H4 (cell line): ENCODE results near the gene CLN5. TPM values are rescaled to one million over a fixed set of nuclear protein-coding genes. Genes with fewer than 3 reads are reported as not detected.

ENCODE experiments used
- DNase-seq: peaks from one replicate; pipeline ENCODE4 v3.0.0-alpha.2; 2015; ENCODE audit warnings: low spot score
- total RNA-seq: library from RNA; depleted of rRNA; stranded (reverse); fragments of >200 nt; shearing (Covaris generic); gene quantifications from 2 replicates; pipeline ENCODE4 v1.2.3, GENCODE V29; 2014

The CLN5 gene
- total RNA-seq, 1 experiment from 2014 or later = 27.4 TPM

GRCh38 chr13:77016888-77017623 lies 25.2 kb downstream of the CLN5 start:
- no peak for DNase-seq

- no peak for DNase-seq
Measured at GRCh38 chr13:77019756-77020155, 27.9 kb downstream of the CLN5 start.

GRCh38 chr13:77022341-77022740 lies 30.5 kb downstream of the CLN5 start:
- DNase-seq = no peak

DNA sequence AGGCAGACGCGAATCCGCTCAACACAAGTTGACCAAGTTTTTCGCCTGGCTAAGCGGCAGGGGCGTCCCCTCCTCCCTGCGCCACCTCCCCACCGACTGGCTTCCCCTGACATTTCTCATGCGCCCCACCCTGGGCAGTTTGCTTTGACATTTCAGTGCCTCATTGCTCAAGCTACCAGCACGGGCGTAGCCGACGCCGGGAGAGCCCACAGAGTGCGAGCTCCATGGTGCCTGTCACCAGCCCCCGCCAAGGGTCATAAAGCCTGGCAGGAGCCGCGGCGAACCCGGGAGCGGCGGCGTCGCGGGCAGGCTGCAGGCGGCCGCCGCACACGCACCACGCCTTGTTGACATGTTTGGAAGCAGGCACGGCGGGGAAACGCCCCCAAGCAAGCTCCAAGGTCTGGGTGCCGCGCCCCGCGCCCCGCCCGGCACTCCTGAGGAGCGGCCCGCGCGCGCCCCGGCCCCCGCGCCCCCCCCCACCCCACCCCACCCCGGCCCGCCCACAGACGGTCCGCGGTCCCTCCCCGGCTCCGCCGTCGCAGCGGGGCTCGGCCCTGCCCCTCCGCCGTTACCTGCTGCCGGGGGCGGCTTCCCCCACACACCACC lies 34.5 kb downstream of the CLN5 start:
- peak; percentile 57 for DNase-seq

GRCh38 chr13:77026861-77027621 lies 35.2 kb downstream of the CLN5 start, which contains the start of gene FBXL3:
TSS of gene FBXL3 (minus strand) at chr13:77027159. CDS start at chr13:77021860, 5,299 bp downstream.
- peak; percentile 60 for DNase-seq

GRCh38 chr13:77028202-77028601 lies 36.3 kb downstream of the CLN5 start:
- DNase-seq = no peak

GRCh38 chr13:77029436-77029835 lies 37.6 kb downstream of the CLN5 start:
- DNase-seq = no peak

DNA sequence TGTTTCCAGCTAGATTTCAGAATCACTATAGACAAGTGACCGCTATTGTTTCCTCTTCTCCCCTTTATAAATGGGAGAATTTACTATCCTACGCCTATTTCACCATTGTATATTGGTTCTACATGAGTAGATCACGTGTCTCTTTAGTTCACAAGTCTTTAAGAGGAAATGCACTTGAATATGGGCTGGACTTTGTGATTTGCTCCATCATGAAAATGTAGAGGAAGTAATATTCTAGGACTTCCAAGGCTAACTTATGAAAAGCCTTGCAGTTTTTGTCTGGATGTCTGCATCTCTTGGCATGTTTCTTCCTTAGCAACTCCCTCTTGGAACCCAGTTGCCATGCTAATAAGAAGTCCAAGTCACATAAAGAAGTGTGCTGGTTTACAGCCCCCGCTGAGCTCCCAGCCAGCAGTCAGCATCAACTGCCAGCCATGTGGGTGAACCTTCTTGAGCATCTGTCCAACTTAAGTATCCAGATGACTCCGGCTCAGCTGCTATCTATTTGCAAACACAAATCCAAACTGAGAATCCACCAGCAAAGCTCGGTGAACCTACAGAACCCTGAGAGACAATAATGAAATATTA lies 39.9 kb downstream of the CLN5 start:
- DNase-seq = no peak

DNA sequence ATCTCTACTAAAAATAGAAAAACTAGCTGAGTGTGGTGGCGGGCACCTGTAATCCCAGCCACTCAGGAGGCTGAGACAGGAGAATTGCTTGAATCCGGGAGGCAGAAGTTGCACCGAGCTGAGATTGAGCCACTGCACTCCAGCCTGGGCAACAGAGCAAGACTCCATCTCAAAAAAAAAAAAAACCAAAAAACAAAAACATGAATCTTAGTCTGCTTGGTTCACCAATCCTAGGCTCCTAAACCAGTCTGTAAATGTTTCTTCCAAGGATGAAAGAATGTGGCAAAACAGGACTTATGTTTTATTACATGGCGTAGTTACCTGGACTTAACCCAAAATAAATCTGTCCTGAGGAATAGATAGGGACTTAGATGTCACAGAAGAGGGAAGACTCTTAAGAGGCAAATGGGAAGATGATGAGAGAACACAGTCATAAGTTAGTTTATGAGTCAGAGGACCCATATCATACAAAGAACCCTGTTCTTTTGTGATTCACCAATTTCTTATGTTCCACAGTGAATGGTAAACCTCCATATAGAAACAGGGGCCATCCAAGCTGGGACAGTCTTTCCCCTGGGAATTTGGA lies 41.9 kb downstream of the CLN5 start:
- no peak for DNase-seq

GRCh38 chr13:77034881-77035280 lies 43.0 kb downstream of the CLN5 start:
- no peak for DNase-seq

DNA sequence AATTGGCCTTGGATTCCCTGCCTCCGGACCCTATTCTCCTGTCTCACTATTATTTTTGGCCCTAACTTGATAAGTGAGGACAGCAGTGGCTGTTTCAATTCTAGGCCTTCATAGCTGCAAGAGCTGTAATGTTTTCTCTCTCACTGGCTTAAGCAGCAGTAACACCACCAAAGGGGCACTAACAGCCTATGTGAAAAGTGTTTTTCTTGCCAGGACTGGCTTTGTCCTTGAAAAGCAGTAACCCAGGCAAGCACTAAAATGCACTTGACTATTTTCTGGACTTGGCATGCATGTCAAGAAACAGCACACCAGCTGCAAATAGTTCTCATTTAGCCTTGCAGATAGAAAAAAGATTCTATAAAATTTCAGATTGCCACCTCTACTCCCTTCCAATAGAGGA lies 44.4 kb downstream of the CLN5 start:
- DNase-seq = no peak

DNA sequence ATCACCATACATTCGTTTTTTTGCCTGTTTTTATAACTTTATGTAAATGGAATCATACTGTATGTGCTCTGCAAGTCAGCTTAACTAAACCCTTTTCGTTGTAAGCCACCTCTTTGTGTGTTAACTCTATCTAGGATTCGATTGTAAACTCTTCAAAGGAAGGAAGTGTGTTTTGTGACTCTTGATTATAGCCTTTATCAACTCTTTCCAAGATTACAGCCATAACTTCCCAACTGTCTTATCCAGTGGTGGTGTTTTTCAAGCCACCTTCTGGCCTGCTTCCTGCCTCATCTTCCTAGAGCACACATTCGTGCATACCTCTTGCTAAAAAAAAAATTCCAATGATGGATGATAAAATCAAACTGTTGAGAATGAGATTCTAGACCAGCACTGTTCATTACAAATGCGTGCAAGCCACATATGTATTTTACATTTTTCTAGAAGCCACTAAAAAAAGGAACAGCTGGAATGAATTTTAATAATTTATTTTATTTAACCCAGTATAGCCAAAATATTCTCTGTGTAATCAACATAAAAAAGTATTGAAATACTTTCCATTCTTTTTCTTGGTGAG lies 47.1 kb downstream of the CLN5 start:
- DNase-seq = no peak

DNA sequence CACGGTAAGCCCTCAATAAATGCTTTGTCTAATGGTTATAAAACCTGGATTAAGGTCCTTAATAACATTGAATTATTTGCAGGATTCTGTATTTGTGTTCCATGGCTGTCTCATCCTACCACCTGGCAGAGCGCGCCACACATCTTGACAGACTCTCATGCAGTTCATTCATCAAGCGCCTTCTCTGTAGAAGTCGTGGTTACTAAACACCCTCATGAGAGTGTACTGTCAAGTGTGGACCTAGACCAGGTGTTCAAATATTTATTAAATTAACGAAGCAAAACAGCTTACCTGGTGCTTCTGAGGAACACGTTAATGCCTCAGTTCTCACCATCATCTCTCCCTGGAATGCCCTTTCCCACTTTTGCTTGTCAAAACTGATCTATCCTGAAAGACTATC lies 48.2 kb downstream of the CLN5 start:
- no peak for DNase-seq

DNA sequence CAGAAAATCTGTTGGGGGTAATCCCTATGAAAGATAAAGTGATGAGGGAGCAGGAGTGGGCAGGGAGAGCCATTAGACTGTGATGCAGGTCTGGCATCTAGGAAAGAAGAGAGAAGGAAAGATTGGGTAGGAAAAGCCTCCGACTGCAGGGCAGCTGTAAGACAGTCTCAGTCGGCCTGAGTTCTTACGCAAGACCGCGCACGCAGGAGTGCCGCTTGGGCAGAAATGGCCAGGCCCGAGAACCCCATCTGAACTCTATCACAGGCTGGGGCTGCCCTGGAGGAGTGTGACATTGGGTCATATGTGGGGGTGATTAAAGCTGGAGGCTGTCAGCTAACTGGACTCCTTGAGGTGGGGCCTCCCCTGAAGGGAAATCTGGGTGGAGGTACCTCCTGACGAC lies 49.0 kb downstream of the CLN5 start:
- DNase-seq = no peak

DNA sequence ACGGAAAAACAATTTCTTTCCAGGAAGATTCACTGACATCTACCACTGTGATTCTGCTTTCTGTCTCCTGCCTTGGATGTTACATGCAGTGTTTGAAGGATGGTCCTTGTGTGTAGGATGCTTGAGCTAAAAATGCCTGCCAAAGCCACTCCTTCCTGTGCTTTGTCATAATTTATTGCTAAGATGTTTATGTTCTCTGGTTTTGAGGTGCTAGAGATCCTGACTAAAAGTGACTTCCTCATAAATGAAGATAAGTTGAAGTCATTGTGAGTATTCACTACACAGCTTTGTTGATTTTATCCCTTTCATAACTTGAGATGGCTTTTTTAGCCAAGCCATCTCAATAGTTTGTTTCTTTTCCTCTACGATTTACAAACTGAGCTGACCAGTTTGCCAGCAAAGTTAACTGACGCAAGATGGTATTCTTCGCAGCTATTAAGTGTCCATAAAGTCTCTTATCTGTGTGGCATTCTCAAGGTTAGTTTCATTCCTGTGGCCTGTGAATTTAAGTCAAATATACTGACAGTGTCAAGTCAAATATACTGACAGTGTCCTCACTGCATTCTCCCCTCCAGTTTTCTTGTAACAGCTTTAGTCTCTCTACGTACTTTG lies 50.8 kb downstream of the CLN5 start:
- no peak for DNase-seq

- DNase-seq = no peak
Measured at GRCh38 chr13:77047649-77048343, 55.9 kb downstream of the CLN5 start.

GRCh38 chr13:77048681-77049080 lies 56.8 kb downstream of the CLN5 start:
- no peak for DNase-seq

- no peak for DNase-seq
Measured at GRCh38 chr13:77053192-77053591, 61.3 kb downstream of the CLN5 start.
